IPS-18a (cell line): ENCODE data around the gene GALNT16.
"Not testable (repeated sequence)": the region's sequence is repeated elsewhere in the genome, so short reads cannot be mapped to it uniquely, and the experiment has no call there.

Source experiments
- H3K27ac ChIP-seq: one replicate; pipeline ENCODE4 v1.5.1; 2013; ENCODE audit warnings: low read length
- H3K27me3 ChIP-seq: one replicate; pipeline ENCODE4 v1.6.1; 2013; ENCODE audit warnings: mild to moderate bottlenecking, low read length; ENCODE audit not compliant: control insufficient read depth, insufficient read depth
- H3K36me3 ChIP-seq: one replicate; pipeline ENCODE4 v1.6.1; 2013; ENCODE audit warnings: low read depth, low read length; ENCODE audit not compliant: control insufficient read depth
- H3K4me1 ChIP-seq: one replicate; pipeline ENCODE4 v1.6.1; 2013; ENCODE audit warnings: low read depth, low read length; ENCODE audit not compliant: control insufficient read depth
- H3K4me3 ChIP-seq: one replicate; pipeline ENCODE4 v1.5.1; 2013; ENCODE audit warnings: low read length
- H3K9ac ChIP-seq: one replicate; pipeline ENCODE4 v1.6.1; 2013; ENCODE audit warnings: mild to moderate bottlenecking, low read length, moderate library complexity
- H3K9me3 ChIP-seq: one replicate; pipeline ENCODE4 v1.6.1; 2013; ENCODE audit warnings: low read depth, low read length; ENCODE audit not compliant: control insufficient read depth

The GALNT16 gene

GRCh38 chr14:69375722-69376121 lies 115.8 kb downstream of the GALNT16 start:
- H3K27me3 ChIP-seq, result no peaks in the 10 kb centered on the region
- H3K4me1 ChIP-seq, result no peaks in the 10 kb centered on the region
- H3K27ac ChIP-seq, result no peak overlapping the region
- H3K9ac ChIP-seq, result no peak overlapping the region
- no peak overlapping the region for H3K4me3 ChIP-seq
- H3K36me3 ChIP-seq, result peaks cover 46% of the 10 kb centered on the region
- H3K9me3 ChIP-seq, result no peaks in the 10 kb centered on the region

GRCh38 chr14:69376439-69376838 lies 116.5 kb downstream of the GALNT16 start:
- H3K27ac ChIP-seq, result no peak overlapping the region
- H3K9me3 ChIP-seq, result no peaks in the 10 kb centered on the region
- H3K27me3 ChIP-seq, result no peaks in the 10 kb centered on the region
- H3K36me3 ChIP-seq, result peaks cover 49% of the 10 kb centered on the region
- H3K4me1 ChIP-seq, result no peaks in the 10 kb centered on the region
- H3K9ac ChIP-seq, result no peak overlapping the region
- no peak overlapping the region for H3K4me3 ChIP-seq

GRCh38 chr14:69378274-69378673 lies 118.3 kb downstream of the GALNT16 start:
- peaks cover 56% of the 10 kb centered on the region for H3K36me3 ChIP-seq
- H3K27ac ChIP-seq, result no peak overlapping the region

GRCh38 chr14:69387311-69387710 lies 127.4 kb downstream of the GALNT16 start:
- H3K9me3 ChIP-seq, result no peaks in the 10 kb centered on the region
- no peak overlapping the region for H3K27ac ChIP-seq
- peaks cover 86% of the 10 kb centered on the region for H3K36me3 ChIP-seq
- no peaks in the 10 kb centered on the region for H3K4me1 ChIP-seq
- no peak overlapping the region for H3K9ac ChIP-seq
- no peak overlapping the region for H3K4me3 ChIP-seq
- H3K27me3 ChIP-seq, result no peaks in the 10 kb centered on the region

More at GRCh38 chr14:69378274-69378673, 118.3 kb downstream of the GALNT16 start:
- H3K9me3 ChIP-seq, result no peaks in the 10 kb centered on the region
- no peaks in the 10 kb centered on the region for H3K27me3 ChIP-seq
- no peak overlapping the region for H3K4me3 ChIP-seq
- H3K9ac ChIP-seq, result no peak overlapping the region
- no peaks in the 10 kb centered on the region for H3K4me1 ChIP-seq

- not testable (repeated sequence) for H3K4me1 ChIP-seq, H3K4me3 ChIP-seq, H3K27ac ChIP-seq, H3K9me3 ChIP-seq, H3K9ac ChIP-seq, H3K27me3 ChIP-seq
- H3K36me3 ChIP-seq, result peaks cover 86% of the 10 kb centered on the region
Measured at GRCh38 chr14:69391400-69391799, 131.4 kb downstream of the GALNT16 start.

GRCh38 chr14:69392481-69392880 lies 132.5 kb downstream of the GALNT16 start:
- H3K36me3 ChIP-seq, result peaks cover 76% of the 10 kb centered on the region
- no peaks in the 10 kb centered on the region for H3K27me3 ChIP-seq
- H3K4me3 ChIP-seq, result no peak overlapping the region
- no peak overlapping the region for H3K27ac ChIP-seq
- H3K9me3 ChIP-seq, result no peaks in the 10 kb centered on the region
- H3K4me1 ChIP-seq, result peaks cover 6% of the 10 kb centered on the region
- no peak overlapping the region for H3K9ac ChIP-seq

GRCh38 chr14:69395929-69396328 lies 136.0 kb downstream of the GALNT16 start:
- Histone ChIP-seq H3K9me3 (no peaks in the 10 kb centered on the region), H3K4me1 (peaks cover 15% of the 10 kb centered on the region), H3K27ac (no peak overlapping the region), H3K4me3 (no peak overlapping the region), H3K27me3 (no peaks in the 10 kb centered on the region), H3K36me3 (peaks cover 51% of the 10 kb centered on the region), H3K9ac (no peak overlapping the region)

- Histone ChIP-seq H3K4me3 (peak within 1 kb of the TSS; percentile 97), H3K4me1 (peaks cover 15% of the 10 kb centered on the region), H3K27me3 (no peaks in the 10 kb centered on the region), H3K27ac (peak within 1 kb of the TSS; percentile 99), H3K36me3 (peaks cover 30% of the 10 kb centered on the region), H3K9ac (peak within 1 kb of the TSS; percentile 98), H3K9me3 (no peaks in the 10 kb centered on the region)
Measured at GRCh38 chr14:69398053-69398817, 138.3 kb downstream of the GALNT16 start, which contains the start of the genes ERH and SLC39A9. ERH (minus strand) TSS chr14:69398299; CDS start chr14:69398233, 66 bp downstream. SLC39A9 (plus strand) TSS chr14:69398692; CDS start chr14:69399370, 678 bp downstream.

GRCh38 chr14:69398818-69399210 lies 138.9 kb downstream of the GALNT16 start:
- H3K9me3 ChIP-seq, result no peaks in the 10 kb centered on the region
- H3K27ac ChIP-seq, result peak overlapping the region; percentile 99
- H3K4me3 ChIP-seq, result peak overlapping the region; percentile 97
- no peaks in the 10 kb centered on the region for H3K27me3 ChIP-seq
- peak overlapping the region; percentile 98 for H3K9ac ChIP-seq
- peaks cover 24% of the 10 kb centered on the region for H3K36me3 ChIP-seq
- H3K4me1 ChIP-seq, result peaks cover 15% of the 10 kb centered on the region

- H3K4me3 ChIP-seq, result peak overlapping the region; percentile 97
- H3K27ac ChIP-seq, result no peak overlapping the region
- H3K4me1 ChIP-seq, result peaks cover 15% of the 10 kb centered on the region
- no peak overlapping the region for H3K9ac ChIP-seq
- H3K36me3 ChIP-seq, result peaks cover 15% of the 10 kb centered on the region
- H3K9me3 ChIP-seq, result no peaks in the 10 kb centered on the region
- no peaks in the 10 kb centered on the region for H3K27me3 ChIP-seq
Measured at GRCh38 chr14:69399750-69400149, 139.8 kb downstream of the GALNT16 start.

GRCh38 chr14:69400154-69400553 lies 140.2 kb downstream of the GALNT16 start:
- Histone ChIP-seq H3K9ac (no peak overlapping the region), H3K9me3 (no peaks in the 10 kb centered on the region), H3K36me3 (peaks cover 11% of the 10 kb centered on the region), H3K4me1 (peaks cover 15% of the 10 kb centered on the region), H3K27ac (no peak overlapping the region), H3K27me3 (no peaks in the 10 kb centered on the region), H3K4me3 (peak overlapping the region; percentile 97)

GRCh38 chr14:69401841-69402240 lies 141.9 kb downstream of the GALNT16 start:
- H3K36me3 ChIP-seq, result no peaks in the 10 kb centered on the region
- no peak overlapping the region for H3K4me3 ChIP-seq
- no peaks in the 10 kb centered on the region for H3K9me3 ChIP-seq

More at GRCh38 chr14:69401841-69402240, 141.9 kb downstream of the GALNT16 start:
- Histone ChIP-seq H3K4me1 (peaks cover 11% of the 10 kb centered on the region), H3K27ac (no peak overlapping the region), H3K27me3 (no peaks in the 10 kb centered on the region), H3K9ac (no peak overlapping the region)
